Measurements from ENCODE around the gene NR4A2.
"Not testable (repeated sequence)": the region's sequence is repeated elsewhere in the genome, so short reads cannot be mapped to it uniquely, and the experiment has no call there.

Gene NR4A2

DNA sequence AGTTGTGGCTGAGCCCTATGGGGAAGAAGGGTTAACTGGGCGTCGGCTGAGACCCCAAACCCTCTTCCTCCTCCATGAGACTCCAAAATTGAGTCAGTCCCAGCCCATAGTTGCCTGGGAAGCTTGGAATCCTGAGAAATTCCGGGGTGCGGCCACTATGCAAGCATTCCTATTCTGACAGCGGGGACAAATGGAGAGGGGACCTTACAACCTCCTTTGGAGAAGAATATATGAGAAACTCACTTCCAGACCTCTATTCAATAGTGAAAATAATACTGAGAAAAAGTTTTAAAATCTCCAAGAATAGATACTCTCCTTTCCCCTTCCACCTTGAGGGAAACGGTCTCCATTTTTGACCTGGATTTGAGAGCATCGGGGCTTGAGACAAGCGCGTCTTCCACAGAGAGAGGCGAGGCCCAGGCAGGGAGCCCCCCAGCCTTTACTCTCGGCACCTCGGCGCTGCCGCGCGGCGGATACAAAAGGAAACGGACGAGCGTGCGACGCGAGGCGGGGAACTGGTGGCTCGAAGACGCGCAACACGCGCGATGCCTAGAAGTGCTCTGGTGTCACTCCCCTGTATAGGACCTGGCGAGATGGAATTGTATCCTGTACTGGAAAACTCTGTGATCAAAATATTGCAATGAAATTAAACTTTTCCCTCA lies 11.1 kb downstream of the NR4A2 start:
- Mint-ChIP-seq H3K4me3 (peak overlapping the region; percentile 70), H3K27me3 (peaks cover 30% of the 10 kb centered on the region), H3K9me3 (no peaks in the 10 kb centered on the region), H3K27ac (no peak overlapping the region), H3K4me1 (peaks cover 10% of the 10 kb centered on the region), H3K36me3 (peaks cover 5% of the 10 kb centered on the region)
- ATAC-seq (ENCODE audit: low read depth) (peak; percentile 23), DNase-seq (ENCODE audit: low spot score in 2 of 2) (no peak)

DNA sequence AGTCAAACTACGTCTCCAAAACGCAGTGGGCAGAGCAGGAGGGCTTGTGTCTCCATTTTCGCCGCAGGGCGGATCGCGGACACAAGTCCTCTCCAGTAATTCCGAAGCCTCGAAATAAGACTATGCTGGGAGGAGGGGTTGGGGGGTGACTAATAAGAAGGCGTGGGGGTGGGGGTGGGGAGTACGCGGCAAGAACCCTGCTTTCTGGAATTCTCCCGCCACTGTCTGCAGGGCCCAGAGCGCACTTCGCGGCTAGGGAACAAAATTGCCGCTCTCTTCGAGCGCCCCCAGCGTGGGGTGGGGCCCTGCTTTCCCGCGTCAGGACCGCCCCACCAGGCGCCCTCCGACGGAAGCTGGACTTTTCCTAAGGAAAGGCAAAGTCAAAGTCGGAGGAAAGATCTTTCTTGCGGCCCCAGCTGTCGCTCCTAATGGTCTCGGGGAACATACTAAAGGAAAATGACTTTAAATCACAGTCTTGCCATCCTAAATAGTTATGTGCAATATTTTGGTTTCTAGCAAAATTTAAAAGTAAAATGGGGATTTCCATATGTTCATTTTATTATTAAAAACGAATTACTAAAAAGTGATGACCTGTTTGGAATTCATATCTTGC lies 11.9 kb downstream of the NR4A2 start:
- Mint-ChIP-seq H3K9me3 (no peaks in the 10 kb centered on the region), H3K4me3 (no peak overlapping the region), H3K27ac (no peak overlapping the region), H3K27me3 (peaks cover 27% of the 10 kb centered on the region), H3K4me1 (peaks cover 10% of the 10 kb centered on the region), H3K36me3 (no peaks in the 10 kb centered on the region)
- no peak for DNase-seq (ENCODE audit: low spot score in 2 of 2)
- no peak for ATAC-seq (ENCODE audit: low read depth)

GRCh38 chr2:156319811-156320485 lies 12.6 kb downstream of the NR4A2 start:
- peak; percentile 14 for ATAC-seq (ENCODE audit: low read depth)
- Mint-ChIP-seq H3K27me3 (peaks cover 28% of the 10 kb centered on the region), H3K4me1 (peaks cover 10% of the 10 kb centered on the region), H3K9me3 (no peaks in the 10 kb centered on the region), H3K36me3 (no peaks in the 10 kb centered on the region), H3K27ac (no peak overlapping the region), H3K4me3 (peak overlapping the region; percentile 11)
- no peak for DNase-seq (ENCODE audit: low spot score in 2 of 2)

DNA sequence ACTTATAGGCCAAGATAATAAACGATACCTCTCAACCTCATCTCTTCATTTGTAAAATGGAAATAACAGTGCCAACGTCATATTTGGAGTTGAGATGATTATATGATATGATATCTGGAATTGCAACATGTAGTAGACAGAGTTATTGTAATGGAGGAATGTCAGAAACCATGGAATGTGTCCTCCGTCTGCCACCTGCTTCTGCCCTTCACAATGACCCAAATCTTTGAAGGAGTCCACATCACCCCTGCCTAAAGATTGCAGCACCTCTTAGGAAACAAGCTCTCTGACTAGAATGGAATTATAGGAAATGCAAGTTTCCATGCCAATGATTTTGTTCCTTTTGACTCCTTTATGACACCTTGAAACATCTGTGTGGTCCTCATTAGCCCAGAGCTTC lies 14.9 kb downstream of the NR4A2 start:
- H3K9me3 Mint-ChIP-seq = no peaks in the 10 kb centered on the region
- peaks cover 10% of the 10 kb centered on the region for H3K4me1 Mint-ChIP-seq
- ATAC-seq (ENCODE audit: low read depth) = no peak
- H3K27me3 Mint-ChIP-seq = peaks cover 30% of the 10 kb centered on the region
- DNase-seq (ENCODE audit: low spot score in 2 of 2) = no peak
- no peak overlapping the region for H3K4me3 Mint-ChIP-seq
- H3K36me3 Mint-ChIP-seq = no peaks in the 10 kb centered on the region
- no peak overlapping the region for H3K27ac Mint-ChIP-seq

GRCh38 chr2:156311976-156312375 lies 20.5 kb downstream of the NR4A2 start:
- Mint-ChIP-seq H3K27me3 (peaks cover 14% of the 10 kb centered on the region), H3K4me3 (no peak overlapping the region), H3K27ac (no peak overlapping the region), H3K36me3 (no peaks in the 10 kb centered on the region), H3K4me1 (no peaks in the 10 kb centered on the region), H3K9me3 (peaks cover 3% of the 10 kb centered on the region)
- ATAC-seq (ENCODE audit: low read depth) (no peak), DNase-seq (ENCODE audit: low spot score in 2 of 2) (no peak)

DNA sequence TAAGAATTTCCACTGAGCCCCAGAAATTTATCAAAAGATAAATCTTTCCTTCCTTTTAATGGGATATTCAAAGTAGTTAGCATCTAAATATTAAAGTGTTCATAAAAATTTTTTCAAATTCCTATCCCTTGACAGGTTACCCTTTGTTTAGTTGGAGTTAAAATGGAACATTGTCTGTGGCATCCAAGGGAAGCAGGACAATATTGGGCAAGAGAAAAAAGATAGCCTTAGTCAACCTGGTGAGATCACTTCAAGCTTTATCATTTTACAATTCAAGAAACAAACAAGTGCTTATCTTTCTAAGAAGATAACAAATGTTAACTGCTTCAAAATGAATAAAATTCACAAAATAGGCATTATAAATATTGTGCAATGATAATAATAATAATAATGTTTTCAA lies 21.7 kb downstream of the NR4A2 start:
- no peaks in the 10 kb centered on the region for H3K36me3 Mint-ChIP-seq
- H3K4me3 Mint-ChIP-seq = no peak overlapping the region
- H3K9me3 Mint-ChIP-seq = peaks cover 3% of the 10 kb centered on the region
- no peak for ATAC-seq (ENCODE audit: low read depth)
- no peak for DNase-seq (ENCODE audit: low spot score in 2 of 2)
- no peak overlapping the region for H3K27ac Mint-ChIP-seq
- H3K27me3 Mint-ChIP-seq = peaks cover 14% of the 10 kb centered on the region
- no peaks in the 10 kb centered on the region for H3K4me1 Mint-ChIP-seq

GRCh38 chr2:156309917-156310316 lies 22.6 kb downstream of the NR4A2 start:
- Mint-ChIP-seq H3K36me3 (no peaks in the 10 kb centered on the region), H3K4me3 (no peak overlapping the region), H3K27me3 (peaks cover 13% of the 10 kb centered on the region), H3K4me1 (no peaks in the 10 kb centered on the region), H3K9me3 (peaks cover 3% of the 10 kb centered on the region), H3K27ac (no peak overlapping the region)
- DNase-seq (ENCODE audit: low spot score in 2 of 2) (no peak), ATAC-seq (ENCODE audit: low read depth) (no peak)

DNA sequence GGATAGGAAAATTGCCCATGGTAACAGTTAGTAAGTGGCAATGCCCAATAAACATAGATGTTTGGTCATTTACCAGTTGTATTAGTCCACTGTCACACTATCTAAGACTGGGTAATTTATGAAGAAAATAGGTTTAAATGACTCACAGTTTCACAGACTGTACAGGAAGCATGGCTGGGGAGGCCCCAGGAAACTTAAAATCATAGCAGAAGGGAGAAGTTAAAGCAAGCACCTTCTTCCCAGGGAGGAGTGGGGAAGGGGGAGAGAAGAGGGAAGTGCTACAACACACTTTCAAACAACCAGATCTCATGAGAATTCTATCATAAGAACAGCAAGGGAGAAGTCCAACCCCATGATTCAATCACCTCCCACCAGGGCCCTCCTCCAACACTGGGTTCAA lies 23.4 kb downstream of the NR4A2 start:
- Mint-ChIP-seq H3K27ac (no peak overlapping the region), H3K4me3 (no peak overlapping the region), H3K27me3 (peaks cover 13% of the 10 kb centered on the region), H3K9me3 (peaks cover 3% of the 10 kb centered on the region), H3K4me1 (no peaks in the 10 kb centered on the region), H3K36me3 (no peaks in the 10 kb centered on the region)
- DNase-seq (ENCODE audit: low spot score in 2 of 2) (no peak), ATAC-seq (ENCODE audit: low read depth) (no peak)

DNA sequence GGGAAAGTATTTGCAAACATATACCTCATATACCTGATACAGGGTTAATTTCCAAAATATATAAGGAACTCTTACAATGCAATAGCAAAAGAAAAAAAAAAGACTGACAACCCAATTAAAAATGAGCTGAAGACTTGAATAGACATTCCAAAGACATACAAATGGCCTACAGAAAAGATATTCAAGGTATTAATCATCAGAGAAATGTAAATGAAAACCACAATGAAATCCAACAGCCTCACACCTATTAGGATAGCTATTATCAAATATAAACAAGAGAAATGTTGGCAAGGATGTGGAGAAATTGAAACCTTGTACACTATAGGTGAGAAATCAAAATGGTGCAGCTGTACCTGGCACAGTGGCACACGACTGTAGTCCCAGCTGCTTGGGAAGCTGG lies 25.7 kb downstream of the NR4A2 start:
- peaks cover 3% of the 10 kb centered on the region for H3K9me3 Mint-ChIP-seq
- DNase-seq (ENCODE audit: low spot score in 2 of 2) = no peak
- peaks cover 7% of the 10 kb centered on the region for H3K27me3 Mint-ChIP-seq
- no peak overlapping the region for H3K27ac Mint-ChIP-seq
- no peak overlapping the region for H3K4me3 Mint-ChIP-seq
- H3K36me3 Mint-ChIP-seq = no peaks in the 10 kb centered on the region
- no peaks in the 10 kb centered on the region for H3K4me1 Mint-ChIP-seq
- ATAC-seq (ENCODE audit: low read depth) = no peak

DNA sequence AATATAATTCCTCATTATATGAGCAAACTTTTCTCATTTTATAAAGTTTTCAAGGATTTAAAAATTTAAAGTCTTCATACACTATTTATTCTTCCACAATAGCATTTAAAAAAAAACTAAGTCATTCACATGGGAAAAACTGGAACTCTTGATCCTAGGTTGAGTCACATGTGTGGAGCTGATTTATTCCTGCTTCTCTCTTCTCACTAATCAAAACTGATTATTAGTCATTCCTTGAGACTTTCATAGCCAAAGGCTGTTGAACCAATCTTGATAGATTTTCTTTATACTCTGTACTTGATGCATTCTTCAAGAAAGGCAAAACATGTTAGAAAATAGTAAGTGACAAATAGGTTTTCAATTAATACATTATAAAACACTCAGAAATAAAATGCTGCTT lies 27.4 kb downstream of the NR4A2 start:
- Mint-ChIP-seq H3K9me3 (peaks cover 4% of the 10 kb centered on the region), H3K4me3 (no peak overlapping the region), H3K27me3 (peaks cover 6% of the 10 kb centered on the region), H3K27ac (no peak overlapping the region), H3K36me3 (no peaks in the 10 kb centered on the region), H3K4me1 (no peaks in the 10 kb centered on the region)
- DNase-seq (ENCODE audit: low spot score in 2 of 2) (no peak), ATAC-seq (ENCODE audit: low read depth) (no peak)

GRCh38 chr2:156300337-156300736 lies 32.2 kb downstream of the NR4A2 start:
- Mint-ChIP-seq H3K4me1 (no peaks in the 10 kb centered on the region), H3K36me3 (peaks cover 2% of the 10 kb centered on the region), H3K4me3 (no peak overlapping the region), H3K27ac (no peak overlapping the region), H3K9me3 (peaks cover 3% of the 10 kb centered on the region), H3K27me3 (peaks cover 13% of the 10 kb centered on the region)
- DNase-seq (ENCODE audit: low spot score in 2 of 2) (no peak), ATAC-seq (ENCODE audit: low read depth) (no peak)

GRCh38 chr2:156294945-156295580 lies 37.5 kb downstream of the NR4A2 start:
- H3K27me3 Mint-ChIP-seq = peaks cover 10% of the 10 kb centered on the region
- no peak overlapping the region for H3K27ac Mint-ChIP-seq
- peaks cover 1% of the 10 kb centered on the region for H3K36me3 Mint-ChIP-seq
- no peak for ATAC-seq (ENCODE audit: low read depth)
- no peaks in the 10 kb centered on the region for H3K4me1 Mint-ChIP-seq
- no peak overlapping the region for H3K4me3 Mint-ChIP-seq
- DNase-seq (ENCODE audit: low spot score in 2 of 2) = no peak
- H3K9me3 Mint-ChIP-seq = peaks cover 1% of the 10 kb centered on the region

- not testable (repeated sequence) for DNase-seq (ENCODE audit: low spot score in 2 of 2); H3K27me3 Mint-ChIP-seq; H3K9me3 Mint-ChIP-seq; H3K27ac Mint-ChIP-seq; ATAC-seq (ENCODE audit: low read depth); H3K4me1 Mint-ChIP-seq; H3K36me3 Mint-ChIP-seq; H3K4me3 Mint-ChIP-seq
Measured at GRCh38 chr2:156293382-156293781, 39.1 kb downstream of the NR4A2 start.

- DNase-seq (ENCODE audit: low spot score in 2 of 2) (no peak), ATAC-seq (ENCODE audit: low read depth) (no peak)
- H3K27ac Mint-ChIP-seq = no peak overlapping the region
- H3K27me3 Mint-ChIP-seq = peaks cover 3% of the 10 kb centered on the region
- H3K9me3 Mint-ChIP-seq = no peaks in the 10 kb centered on the region
- H3K4me3 Mint-ChIP-seq = no peak overlapping the region
- no peaks in the 10 kb centered on the region for H3K36me3 Mint-ChIP-seq
- H3K4me1 Mint-ChIP-seq = no peaks in the 10 kb centered on the region
Measured at GRCh38 chr2:156279446-156280150, 52.9 kb downstream of the NR4A2 start.
